ENCODE measurements around the gene IDH3B. TPM values are rescaled to one million over a fixed set of nuclear protein-coding genes. Genes with fewer than 3 reads are reported as not detected.

Gene IDH3B
- total RNA-seq, 4 donors from 2014 or later, result 126 to 161 (median 141) TPM

MicroRNA genes within 50 kb of the gene (microRNA counts, 767-probe panel; counts per million panel counts)
- microRNA hsa-miR-1292, result 0 counts per million in 2 donors

Small RNA genes within 50 kb of the gene (microRNA-seq; reads per million reads assigned to microRNA genes)
- 9.9 reads per million, percentile 26 among the genes with 10 or more reads in this experiment for gene MIR1292

Small RNA genes within 50 kb of the gene (small RNA-seq; reads per million reads assigned to genes)
- gene SNORA51, result not detected
- gene SNORD110, result not detected
- not detected for gene SNORD56
- not detected for gene SNORD57
- gene SNORD86, result not detected

Other genes with a start within 250 kb of the IDH3B start
- 100 to 1,000 TPM; 119 to 176 (median 133) TPM for gene SNRPB, start 193.4 kb downstream of the IDH3B start, total RNA-seq
- gene ZNF343, start 155.3 kb downstream of the IDH3B start, total RNA-seq, result 10 to 100 TPM; 11.0 to 16.3 (median 14.2) TPM
- under 1 TPM in 1 of 4 donors, not detected in 3; 0.11 TPM for gene TMC2, start 127.6 kb downstream of the IDH3B start, total RNA-seq
- 10 to 100 TPM; 46.8 to 85.9 (median 64.1) TPM for gene NOP56, start 11.6 kb downstream of the IDH3B start, total RNA-seq
- gene EBF4, start 28.6 kb upstream of the IDH3B start, total RNA-seq, result 10 to 100 TPM; 24.2 to 55.8 (median 42.4) TPM
- gene CPXM1, start 136.4 kb upstream of the IDH3B start, total RNA-seq, result 10 to 100 TPM in 3 of 4 donors, 1 to 10 TPM in 1; 1.3 to 38.5 (median 16.5) TPM
- gene C20orf141, start 150.8 kb upstream of the IDH3B start, total RNA-seq, result not detected
- not detected for gene TMEM239, start 152.1 kb upstream of the IDH3B start, total RNA-seq
- 10 to 100 TPM; 38.0 to 95.9 (median 63.4) TPM for gene PCED1A, start 176.4 kb upstream of the IDH3B start, total RNA-seq
- 10 to 100 TPM; 26.7 to 44.9 (median 43.4) TPM for gene VPS16, start 176.5 kb upstream of the IDH3B start, total RNA-seq
- 100 to 1,000 TPM in 2 of 4 donors, 10 to 100 TPM in 2; 73.4 to 110 (median 93.1) TPM for gene PTPRA, start 209.3 kb upstream of the IDH3B start, total RNA-seq